Stimulated activated CD8-positive, alpha-beta memory T cell treated with anti-CD3 and anti-CD28 coated beads, Interleukin-12 subunit alpha, Interleukin-12 subunit beta, amount 100 ng/mL, for 4 hours (primary cell): ENCODE measurements around the gene ACTG1.
A peak's percentile ranks its signal among the peaks of the same experiment; 100 is the strongest.

Experiments
- DNase-seq: peaks from one replicate; pipeline ENCODE4 v3.0.0-alpha.2; 2020; ENCODE audit warnings: low read depth

ACTG1 gene

DNA sequence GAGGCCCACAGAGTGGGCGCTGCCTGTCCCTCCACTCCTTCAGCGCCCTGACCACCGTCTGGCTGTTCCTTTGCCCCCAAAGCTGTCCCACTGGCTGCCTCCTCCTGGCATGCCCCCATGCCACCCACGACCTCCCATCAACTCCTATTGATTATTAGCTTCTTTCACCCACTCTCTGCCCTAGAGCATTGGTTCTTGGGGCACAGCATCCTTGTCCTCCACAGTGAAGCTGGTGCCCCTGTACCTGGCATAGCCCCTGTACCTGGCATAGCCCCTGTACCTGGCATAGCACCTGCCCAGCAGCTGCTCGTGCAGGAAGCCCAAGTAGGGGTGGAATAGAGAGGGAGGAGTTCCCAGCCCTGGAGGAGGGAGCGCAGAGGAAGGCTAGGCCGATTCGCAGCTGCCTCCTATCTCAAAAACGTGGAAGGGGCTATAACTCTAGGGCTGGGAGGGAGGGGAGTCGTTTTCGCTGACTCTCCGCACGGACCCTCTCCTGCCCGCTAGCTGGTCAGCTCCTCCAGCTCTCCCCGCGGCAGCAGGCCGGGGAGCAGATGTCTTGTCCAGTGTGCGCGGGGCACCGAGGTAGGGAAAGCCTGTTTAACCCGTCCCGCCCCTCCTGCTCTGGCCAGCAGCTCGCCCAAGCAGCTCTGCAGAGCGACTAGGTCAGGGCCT is 5.7 kb upstream of the ACTG1 start:
- no peak for DNase-seq

DNA sequence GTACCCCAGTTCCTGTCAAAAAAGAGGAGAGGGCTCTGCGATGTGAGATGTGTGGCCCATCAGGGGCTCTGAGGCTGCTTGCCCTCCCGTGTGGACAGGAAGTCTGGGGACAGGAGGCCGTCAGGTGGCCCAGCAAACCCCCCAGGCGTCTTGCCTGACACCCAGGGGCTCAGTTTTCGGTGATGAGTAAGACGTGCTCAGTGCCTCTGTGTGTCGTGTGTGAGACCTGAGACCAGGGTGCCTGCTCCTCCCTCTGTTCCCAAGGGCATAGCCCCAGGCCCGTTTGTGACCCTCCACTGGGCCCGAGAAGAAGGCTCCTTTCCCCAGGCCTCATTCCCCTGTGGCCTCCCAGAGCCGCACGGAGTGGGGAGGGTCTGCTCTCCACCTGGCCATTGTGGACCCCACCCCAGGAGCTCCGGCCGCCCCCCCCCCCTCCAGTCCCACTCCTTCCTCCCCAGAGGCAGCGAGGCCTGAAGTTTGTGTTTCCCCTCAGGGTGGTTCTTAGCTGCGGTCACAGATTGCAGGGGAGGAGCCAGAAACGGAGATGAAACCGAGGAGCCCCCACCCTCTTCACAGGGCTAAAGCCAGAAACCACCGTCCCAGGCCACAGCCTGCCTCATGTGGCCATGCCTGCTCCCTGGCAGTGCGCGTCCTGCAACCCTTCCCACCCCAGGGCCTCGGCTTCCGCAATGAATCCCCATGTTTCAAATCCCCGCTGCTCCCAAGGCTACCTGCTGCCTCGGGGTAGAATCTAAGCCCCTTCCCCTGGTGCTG is 4.9 kb upstream of the ACTG1 start:
- DNase-seq: no peak

DNA sequence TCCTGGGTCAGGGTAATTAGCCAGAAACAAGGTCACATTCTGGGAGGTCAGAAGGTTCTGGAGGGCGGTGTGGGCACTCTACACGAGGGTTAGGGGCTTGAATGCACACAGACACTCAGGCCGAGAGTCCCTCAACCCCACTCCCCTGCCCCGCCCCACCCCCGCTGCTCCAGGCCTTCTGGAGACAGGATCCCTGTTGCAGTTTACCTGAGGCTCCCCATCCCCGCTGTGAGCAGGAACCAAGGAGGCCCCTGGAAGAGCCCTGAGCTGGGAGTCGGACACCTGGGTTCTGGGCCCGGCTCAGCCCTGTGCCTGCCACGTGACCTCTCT is 4.4 kb upstream of the ACTG1 start:
- no peak for DNase-seq

DNA sequence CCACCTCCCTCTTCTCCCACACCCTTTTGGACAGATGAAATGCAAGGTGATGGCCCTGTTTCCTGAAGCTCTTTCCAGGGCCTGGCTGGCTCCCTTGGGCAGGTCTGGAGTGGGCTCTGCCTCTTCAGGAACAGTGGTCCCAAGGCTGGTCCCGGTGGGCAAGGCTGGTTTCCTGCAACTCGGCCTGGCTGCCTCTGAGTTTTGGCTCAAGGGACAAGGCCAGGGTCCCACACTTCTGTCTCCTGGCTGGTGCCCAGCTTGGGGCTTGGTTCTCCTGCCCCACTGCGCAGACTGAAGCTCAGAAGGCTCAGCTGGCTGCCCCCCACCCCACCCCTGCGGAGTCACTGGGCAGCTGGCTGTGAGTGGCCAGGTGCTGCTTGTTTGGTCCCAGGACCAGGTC is 3.8 kb upstream of the ACTG1 start:
- no peak for DNase-seq

DNA sequence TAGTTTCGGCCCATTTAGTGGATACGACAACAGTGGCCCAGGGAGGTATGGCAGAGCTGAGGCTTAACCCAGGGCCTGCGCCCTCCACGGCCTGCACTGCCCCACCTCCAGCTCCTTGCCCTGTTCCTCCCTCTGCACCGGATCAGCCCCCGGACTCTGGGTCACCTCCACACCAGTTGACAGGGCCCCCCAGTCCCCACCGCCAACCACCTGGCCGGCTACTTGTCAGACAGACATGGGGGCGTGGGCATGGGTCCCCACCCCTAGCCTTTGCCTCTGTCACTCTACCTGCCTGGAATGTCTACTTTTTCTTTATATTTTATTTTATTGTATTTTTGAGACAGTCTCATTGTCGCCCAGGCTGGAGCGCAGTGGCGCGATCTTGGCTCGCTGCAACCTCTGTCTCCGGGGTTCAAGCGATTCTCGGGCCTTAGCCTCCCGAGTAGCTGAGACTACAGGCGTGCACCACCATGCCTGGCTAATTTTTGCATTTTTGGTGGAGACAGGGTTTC is 3.0 kb upstream of the ACTG1 start:
- no peak for DNase-seq

DNA sequence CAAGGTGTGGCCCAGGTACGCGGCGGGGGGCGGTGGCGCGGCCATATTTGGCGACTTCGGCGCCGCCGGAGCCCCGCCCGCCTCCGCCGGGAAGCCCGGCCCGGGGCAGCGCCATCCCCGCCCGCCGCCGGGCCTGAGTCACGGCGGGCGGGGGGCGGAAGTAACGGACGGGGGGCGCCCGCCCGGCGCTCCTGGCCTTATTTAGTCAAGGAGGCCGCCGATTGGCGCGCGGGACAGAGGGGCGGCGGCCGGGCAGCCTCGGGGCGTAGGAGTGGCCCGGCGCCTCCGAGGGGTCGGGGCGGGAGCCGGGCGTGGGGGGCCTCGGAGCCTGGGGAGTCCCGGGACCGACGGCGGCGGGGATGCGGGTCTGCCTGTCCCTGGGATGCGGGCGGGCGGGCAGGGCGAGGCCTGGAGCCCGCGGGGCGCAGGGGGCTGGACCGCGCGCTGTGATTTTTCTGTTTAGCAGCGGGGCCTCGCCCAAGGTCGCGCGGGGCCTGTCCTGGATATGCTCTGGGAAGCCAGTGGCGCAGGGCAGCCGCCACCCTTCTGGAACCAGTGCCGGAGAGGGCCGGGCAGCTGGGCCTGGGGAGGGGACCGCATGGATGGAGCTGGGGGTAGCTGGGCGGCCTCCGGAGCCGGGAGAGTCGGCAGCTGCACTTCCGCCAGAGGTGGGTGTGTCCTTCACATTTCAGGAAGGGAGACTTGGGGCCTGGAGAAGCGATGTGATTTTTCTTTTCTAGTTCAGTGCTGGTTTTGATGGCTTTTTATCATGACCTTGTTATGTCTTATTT is 2.3 kb upstream of the ACTG1 start:
- peak; percentile 71 for DNase-seq

DNA sequence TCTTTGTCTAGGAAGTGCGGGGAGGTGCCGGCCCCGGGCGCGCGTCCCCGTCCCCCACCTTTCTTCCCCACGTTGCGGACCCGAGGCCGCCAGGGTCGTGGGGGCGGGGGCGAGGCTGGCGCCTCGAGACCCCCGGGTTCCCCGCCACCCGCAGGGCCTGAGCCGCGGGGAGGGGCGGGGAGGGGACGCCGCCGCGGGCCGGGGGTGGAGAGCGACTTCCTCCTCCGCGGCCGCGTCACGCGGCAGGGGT is 1.8 kb upstream of the ACTG1 start:
- DNase-seq: no peak

DNA sequence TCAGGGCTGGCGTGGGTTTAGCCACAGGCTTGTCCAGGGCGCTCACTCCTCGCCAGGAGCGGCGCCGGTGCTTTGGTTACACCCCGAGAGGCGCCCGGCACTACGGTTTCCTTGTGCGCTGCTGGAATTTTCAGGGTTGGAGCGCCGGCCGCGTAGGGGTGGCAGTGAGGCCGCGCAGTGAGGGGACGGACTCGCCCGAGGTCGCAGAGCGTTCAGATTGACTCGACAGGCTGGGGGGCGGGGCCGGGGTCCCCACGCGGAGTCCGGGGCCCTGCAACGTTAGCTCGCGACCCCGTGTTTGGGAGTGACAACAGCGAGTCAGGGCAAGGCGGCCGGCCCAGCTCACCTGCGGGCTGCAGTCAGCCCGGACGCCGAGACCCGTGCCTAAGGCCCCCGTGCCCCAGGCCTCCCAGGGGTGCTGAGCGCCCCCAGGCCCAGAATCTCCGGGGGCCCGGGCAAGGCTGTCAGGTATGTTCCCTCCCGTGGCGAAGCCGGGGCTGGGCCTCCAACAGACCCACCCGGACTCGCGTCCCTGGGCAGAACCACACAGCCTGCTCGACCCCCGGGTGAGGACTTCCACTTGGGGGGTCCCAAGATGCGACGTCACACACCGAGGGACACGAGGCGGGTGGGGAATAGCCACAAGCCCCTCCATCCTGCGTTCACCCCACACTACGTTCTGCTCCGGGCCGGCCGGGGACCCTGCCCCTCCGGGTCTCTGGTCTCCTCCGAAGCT is 1.3 kb upstream of the ACTG1 start:
- DNase-seq: no peak

DNA sequence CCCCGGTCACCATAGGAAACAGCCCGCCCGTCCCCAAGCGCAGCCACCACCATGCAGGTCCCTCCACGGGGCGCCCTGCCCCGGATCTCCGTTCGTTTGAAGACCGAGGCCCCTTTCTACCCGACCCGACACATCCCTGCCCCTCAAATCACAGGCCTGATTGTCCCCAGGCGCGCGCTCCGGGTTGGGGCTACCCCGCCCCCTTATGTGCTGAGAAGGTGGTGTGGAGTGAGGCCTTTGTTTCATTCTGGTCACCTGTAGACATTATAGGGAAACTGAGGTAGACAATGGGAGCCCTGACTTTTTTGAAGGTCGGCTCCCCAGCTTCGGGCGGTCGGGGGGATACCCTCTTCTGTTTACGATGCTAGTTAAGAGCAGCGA is 763 bp upstream of the ACTG1 start:
- peak; percentile 51 for DNase-seq

DNA sequence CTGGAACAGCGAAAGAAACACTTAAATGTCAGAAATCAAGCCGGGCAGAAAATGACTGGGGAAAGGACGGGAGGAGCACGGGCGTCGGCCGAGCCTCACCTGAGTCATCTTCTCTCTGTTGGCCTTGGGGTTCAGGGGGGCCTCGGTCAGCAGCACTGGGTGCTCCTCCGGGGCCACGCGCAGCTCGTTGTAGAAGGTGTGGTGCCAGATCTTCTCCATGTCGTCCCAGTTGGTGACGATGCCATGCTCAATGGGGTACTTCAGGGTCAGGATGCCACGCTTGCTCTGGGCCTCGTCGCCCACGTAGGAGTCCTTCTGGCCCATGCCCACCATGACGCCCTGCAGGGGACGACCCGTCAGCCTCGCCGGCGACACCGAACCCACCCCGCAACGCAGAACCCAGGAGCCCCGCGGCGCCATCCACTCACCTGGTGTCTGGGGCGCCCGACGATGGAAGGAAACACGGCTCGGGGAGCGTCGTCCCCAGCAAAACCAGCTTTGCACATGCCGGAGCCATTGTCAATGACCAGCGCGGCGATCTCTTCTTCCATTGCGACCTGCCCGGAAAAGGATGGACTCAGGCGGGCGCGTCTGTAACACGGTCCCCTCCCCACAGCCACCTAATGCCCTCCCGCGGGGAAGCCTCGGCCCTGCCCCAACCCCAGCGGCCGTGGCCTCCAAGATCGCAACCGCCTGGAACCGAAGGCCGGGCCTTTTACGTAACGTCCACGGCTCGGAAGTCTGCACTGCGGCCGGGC is 616 bp downstream of the ACTG1 start:
- no peak for DNase-seq

DNA sequence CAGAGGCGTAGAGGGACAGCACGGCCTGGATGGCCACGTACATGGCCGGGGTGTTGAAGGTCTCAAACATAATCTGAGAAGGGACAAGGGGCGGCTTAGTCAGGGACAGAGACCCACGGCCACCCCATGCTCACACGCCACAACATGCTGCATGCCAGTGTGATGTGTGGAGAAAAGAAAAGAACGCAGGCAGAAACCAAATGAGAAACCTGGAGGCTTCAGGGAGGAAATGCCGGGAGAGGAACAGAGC is 1.1 kb downstream of the ACTG1 start:
- DNase-seq: no peak

DNA sequence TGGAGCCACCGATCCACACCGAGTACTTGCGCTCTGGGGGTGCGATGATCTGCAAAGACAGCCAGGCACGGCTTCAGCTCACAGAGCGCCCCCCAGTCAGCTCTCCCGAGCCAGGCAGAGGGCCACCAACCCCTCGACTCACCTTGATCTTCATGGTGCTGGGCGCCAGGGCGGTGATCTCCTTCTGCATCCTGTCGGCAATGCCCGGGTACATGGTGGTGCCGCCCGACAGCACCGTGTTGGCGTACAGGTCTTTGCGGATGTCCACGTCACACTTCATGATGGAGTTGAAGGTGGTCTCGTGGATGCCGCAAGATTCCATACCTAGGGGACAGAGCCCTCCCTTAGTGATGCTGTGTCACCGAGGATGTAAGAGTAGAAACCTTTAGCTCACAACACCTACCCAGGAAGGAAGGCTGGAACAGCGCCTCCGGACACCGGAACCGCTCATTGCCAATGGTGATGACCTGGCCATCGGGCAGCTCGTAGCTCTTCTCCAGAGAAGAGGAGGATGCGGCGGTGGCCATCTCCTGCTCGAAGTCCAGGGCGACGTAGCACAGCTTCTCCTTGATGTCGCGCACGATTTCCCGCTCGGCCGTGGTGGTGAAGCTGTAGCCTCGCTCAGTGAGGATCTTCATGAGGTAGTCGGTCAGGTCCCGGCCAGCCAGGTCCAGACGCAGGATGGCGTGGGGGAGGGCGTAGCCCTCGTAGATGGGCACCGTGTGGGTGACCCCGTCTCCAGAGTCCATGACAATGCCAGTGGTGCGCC is 1.6 kb downstream of the ACTG1 start:
- no peak for DNase-seq

DNA sequence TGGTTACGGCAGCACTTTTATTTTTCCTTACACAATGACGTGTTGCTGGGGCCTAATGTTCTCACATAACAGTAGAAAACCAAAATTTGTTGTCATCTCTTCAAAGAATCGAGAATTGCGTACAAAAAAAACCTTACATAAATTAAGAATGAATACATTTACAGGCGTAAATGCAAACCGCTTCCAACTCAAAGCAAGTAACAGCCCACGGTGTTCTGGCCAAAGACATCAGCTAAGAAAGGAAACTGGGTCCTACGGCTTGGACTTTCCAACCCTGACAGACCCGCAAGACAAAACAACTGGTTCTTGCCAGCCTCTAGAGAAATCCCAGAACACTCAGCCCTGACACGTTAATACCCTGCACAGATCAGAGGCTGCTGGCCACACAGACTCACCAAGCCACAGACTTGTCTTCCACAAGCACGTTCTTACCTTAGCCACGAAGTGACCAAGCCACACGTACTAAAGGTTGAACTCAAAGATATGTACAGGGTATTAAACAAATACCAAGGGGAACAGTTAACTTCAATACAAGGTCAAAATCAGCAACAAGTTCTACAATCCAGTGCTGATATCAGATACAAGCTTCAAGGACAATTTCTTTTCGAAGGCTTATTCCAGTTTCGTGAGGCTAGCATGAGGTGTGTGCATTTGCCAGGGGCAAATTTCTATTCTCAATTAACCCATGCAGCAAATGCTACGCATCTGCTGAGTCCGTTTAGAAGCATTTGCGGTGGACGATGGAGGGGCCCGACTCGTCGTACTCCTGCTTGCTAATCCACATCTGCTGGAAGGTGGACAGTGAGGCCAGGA is 2.4 kb downstream of the ACTG1 start:
- no peak for DNase-seq

DNA sequence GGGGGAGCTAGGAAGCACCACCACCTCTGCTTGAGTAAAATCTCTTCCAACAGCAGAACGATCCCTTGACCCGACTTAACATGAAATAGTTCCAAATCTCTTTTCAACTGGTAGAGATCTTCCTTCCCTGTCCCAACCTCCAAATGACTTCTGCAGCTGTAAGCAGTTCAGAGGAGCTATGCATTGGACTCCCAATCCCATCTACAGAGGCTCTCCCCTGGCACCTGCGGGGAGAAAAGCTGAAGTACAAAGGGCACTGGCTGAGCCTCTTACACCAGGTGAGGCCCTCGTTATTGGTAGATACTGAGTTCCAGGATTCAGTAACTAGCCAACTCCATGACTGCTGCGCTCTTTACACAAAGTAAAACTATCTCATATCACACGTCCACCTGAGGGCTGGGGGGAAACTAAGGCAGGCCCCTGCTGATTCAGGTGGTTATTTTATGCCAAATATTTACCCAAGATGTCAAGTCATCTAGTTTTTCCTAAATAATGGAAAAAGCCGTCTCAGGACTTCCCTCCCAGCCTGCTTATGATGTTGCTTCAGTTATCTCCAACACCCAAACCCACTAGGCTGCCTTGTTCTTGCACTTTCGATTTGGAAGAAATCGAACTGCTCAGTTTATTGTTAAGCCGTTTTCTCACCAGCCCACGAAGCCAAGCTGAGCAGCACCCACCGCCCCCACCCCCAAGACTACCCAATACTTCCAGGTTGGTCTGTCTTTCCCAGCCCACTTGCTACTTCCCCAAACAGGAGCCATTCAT is 3.2 kb downstream of the ACTG1 start:
- DNase-seq: no peak

DNA sequence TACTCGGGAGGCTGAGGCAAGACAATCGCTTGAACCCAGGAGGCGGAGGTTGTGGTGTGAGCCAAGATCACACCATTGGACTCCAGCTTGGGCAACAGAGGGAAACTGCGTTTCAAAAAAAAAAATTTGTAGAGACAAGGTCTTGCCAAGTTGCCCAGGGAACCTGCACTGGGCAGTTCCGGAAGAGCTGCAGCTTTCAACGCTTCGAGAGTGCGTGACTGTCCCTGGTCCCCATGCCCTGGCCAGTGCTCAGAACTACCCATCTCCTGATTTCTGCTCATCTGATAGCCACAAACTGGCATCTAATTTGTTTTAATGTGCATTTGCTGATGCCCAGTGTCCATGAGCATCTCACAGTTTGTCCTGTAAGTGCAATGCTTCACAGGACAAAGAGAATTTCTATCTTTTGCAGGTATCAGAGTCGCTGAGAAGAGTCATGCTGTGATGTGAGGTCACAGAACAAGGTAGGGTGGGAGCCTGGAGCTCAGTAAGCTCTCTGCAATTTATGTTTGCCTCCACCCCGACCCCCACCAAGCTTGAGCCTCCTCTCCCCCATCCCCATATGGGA is 3.9 kb downstream of the ACTG1 start:
- no peak for DNase-seq

DNA sequence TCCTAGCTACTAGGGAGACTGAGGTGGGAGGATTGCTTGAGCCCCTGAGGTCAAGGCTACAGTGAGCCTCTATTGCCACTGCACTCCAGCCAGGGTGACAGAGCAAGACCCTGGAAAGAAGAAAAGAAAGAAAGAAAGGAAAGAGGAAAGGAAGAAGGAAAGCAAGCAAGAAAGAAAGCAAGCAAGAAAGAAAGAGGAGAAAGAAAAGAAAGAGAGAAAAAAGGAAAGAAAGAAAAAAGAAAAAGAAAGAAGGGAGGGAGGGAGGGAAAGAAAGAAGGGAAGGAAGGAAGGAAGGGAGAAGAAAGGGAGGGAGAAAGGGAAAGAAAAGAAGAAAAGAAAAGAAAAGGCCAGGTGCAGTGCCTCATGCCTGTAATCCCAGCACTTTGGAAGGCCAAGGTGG is 9.0 kb downstream of the ACTG1 start:
- no peak for DNase-seq

DNA sequence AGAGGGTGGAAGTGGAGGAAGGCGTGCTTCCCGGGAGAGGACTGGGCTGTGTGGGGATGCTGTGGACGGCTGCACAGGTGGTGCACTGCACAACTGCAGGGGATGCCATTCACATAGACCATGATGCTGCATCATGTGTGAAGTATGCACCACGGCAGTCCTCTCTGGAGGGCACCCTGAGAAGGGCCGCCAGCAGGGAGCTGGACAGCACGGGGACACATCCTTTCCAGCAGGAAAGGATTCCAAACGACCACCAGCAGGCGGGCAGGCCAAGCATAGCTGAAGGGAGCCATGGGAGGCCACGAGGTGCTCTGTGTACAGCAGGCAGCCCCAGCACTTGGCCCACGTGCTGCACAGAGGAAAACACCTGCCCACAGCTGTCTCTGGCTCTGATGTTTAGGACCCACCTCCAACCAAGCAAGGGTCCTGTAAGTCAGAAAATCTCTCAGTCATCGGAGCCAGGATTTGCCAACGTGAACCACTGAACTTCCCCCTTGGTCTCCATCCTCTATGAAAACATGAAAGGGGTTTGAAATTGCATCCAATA is 10.1 kb downstream of the ACTG1 start:
- DNase-seq: no peak

DNA sequence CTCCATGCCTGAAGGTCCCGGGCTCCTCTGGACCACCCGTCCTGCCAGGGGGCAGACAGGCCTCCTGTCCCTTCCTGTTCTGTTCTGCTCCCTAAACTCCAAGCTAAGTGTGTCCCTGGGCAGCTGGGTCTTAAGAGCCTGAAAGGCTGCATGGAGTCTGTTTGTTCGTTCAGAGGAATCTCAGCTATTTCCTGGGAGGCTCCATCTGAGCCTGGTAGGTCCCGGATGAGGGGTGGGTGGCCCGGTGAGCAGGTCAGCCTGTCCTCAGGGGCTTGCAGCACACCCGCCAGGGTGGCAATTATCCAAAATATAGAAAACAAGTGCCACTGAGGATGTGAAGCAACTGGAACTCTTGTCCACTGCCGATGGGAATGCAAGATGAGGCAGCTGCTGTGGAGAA is 12.6 kb downstream of the ACTG1 start:
- DNase-seq: no peak

DNA sequence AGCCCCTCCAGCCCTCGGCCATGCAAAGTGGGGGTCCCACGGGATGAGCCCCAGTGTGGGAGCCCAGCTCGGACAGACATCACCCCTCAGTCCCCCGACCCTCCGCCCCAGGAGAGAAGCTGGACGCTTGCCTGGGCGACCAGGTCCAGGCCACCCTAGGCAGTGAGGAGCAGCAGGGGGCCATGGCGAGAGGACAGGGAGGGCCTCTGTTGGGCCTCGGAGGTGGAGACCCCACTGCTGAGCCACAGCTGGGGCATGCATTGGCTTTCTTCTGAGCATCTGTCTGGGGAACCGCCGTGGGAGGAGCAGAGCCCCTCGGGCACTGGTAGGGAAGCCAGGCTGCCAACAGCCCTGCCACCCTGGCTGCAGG is 13.0 kb downstream of the ACTG1 start:
- DNase-seq: no peak
